HEK293 (cell line): ENCODE measurements around the gene CCDC77.

Source experiments
- CTCF ChIA-PET: fragments of 350-600 bp; formaldehyde crosslinking; extraction: SDS; loops from one replicate; lab custom pipeline; 2021; ENCODE audit warnings: antibody characterized with exemption; lab: Yijun Ruan, JAX
- POLR2A ChIA-PET: fragments of 300-600 bp; formaldehyde crosslinking; extraction: SDS; loops from one replicate; lab custom pipeline; 2020; ENCODE audit warnings: antibody characterized with exemption, inconsistent platforms; lab: Yijun Ruan, JAX
- H3K27ac ChIP-seq: fragments of 200-500 bp; sonication (Bioruptor generic); 2 replicates; pipeline ENCODE4 v1.5.1; 2014; ENCODE audit warnings: low read depth, low read length, control low read depth, inconsistent platforms; ENCODE audit errors: extremely low read depth
- H3K36me3 ChIP-seq, 2 experiments: fragments of 200-500 bp in 1 of 2; sonication (Bioruptor generic) in 1 of 2; 1 replicate in 1 of 2; 2 replicates in 1 of 2; pipeline ENCODE4 v1.5.1; 2014 to 2017; ENCODE audit warnings: inconsistent platforms in 2 of 2, low read length in 2 of 2; ENCODE audit not compliant: control insufficient read depth in 2 of 2, insufficient read depth in 1 of 2
- H3K4me1 ChIP-seq: fragments of 200-500 bp; sonication (Bioruptor generic); 2 replicates; pipeline ENCODE4 v1.5.1; 2014; ENCODE audit warnings: mild to moderate bottlenecking, low read length, inconsistent platforms; ENCODE audit not compliant: control insufficient read depth, insufficient read depth
- H3K4me3 ChIP-seq: 2 replicates; pipeline ENCODE4 v1.5.1; 2011; ENCODE audit warnings: low read depth, mild to moderate bottlenecking, control low read depth, low read length, moderate library complexity
- H3K9me3 ChIP-seq: fragments of 200-500 bp; sonication (Bioruptor generic); 2 replicates; pipeline ENCODE4 v1.5.1; 2014; ENCODE audit warnings: low read depth, low read length, inconsistent platforms; ENCODE audit not compliant: control insufficient read depth, insufficient read depth
- GFI1B ChIP-seq: fragments of 450-650 bp; formaldehyde crosslinking; IDR thresholded peaks from 2 replicates; pipeline ENCODE4 v1.5.1; 2016; ENCODE audit warnings: missing biosample characterization, missing genetic modification characterization
- GLIS2 ChIP-seq: fragments of 450-650 bp; formaldehyde crosslinking; IDR thresholded peaks from 2 replicates; pipeline ENCODE4 v1.5.1; 2016; ENCODE audit warnings: missing biosample characterization, missing genetic modification characterization
- MYNN ChIP-seq: fragments of 450-650 bp; formaldehyde crosslinking; IDR thresholded peaks from 2 replicates; pipeline ENCODE4 v1.5.1; 2016; ENCODE audit warnings: missing biosample characterization, missing genetic modification characterization, borderline replicate concordance
- MZF1 ChIP-seq: fragments of 450-650 bp; formaldehyde crosslinking; IDR thresholded peaks from 2 replicates; pipeline ENCODE4 v1.5.1; 2017; ENCODE audit warnings: missing biosample characterization, missing genetic modification characterization, borderline replicate concordance
- PRDM1 ChIP-seq: fragments of 450-650 bp; formaldehyde crosslinking; IDR thresholded peaks from 2 replicates; pipeline ENCODE4; 2016; ENCODE audit warnings: missing biosample characterization, missing genetic modification characterization
- ZBTB17 ChIP-seq: fragments of 450-650 bp; formaldehyde crosslinking; IDR thresholded peaks from 2 replicates; pipeline ENCODE4 v1.5.1; 2016; ENCODE audit warnings: missing biosample characterization, missing genetic modification characterization
- ZBTB20 ChIP-seq: fragments of 450-650 bp; formaldehyde crosslinking; IDR thresholded peaks from 2 replicates; pipeline ENCODE4 v1.5.1; 2016; ENCODE audit warnings: missing biosample characterization, missing genetic modification characterization
- ZFP3 ChIP-seq: fragments of 450-650 bp; formaldehyde crosslinking; IDR thresholded peaks from 2 replicates; pipeline ENCODE4 v1.5.1; 2016; ENCODE audit warnings: low read depth, missing biosample characterization, missing genetic modification characterization
- ZFP37 ChIP-seq: fragments of 450-650 bp; formaldehyde crosslinking; IDR thresholded peaks from 2 replicates; pipeline ENCODE4 v1.5.1; 2016; ENCODE audit warnings: missing biosample characterization, missing genetic modification characterization
- ZNF112 ChIP-seq: fragments of 450-650 bp; formaldehyde crosslinking; IDR thresholded peaks from 2 replicates; pipeline ENCODE4 v1.5.0; 2017; ENCODE audit warnings: missing biosample characterization, missing genetic modification characterization
- ZNF114 ChIP-seq: fragments of 450-650 bp; formaldehyde crosslinking; IDR thresholded peaks from 2 replicates; pipeline ENCODE4 v1.5.0; 2017; ENCODE audit warnings: missing biosample characterization, missing genetic modification characterization
- ZNF174 ChIP-seq: fragments of 450-650 bp; formaldehyde crosslinking; IDR thresholded peaks from 2 replicates; pipeline ENCODE4 v1.5.0; 2017; ENCODE audit warnings: missing biosample characterization, mild to moderate bottlenecking, missing genetic modification characterization
- ZNF175 ChIP-seq: fragments of 450-650 bp; formaldehyde crosslinking; IDR thresholded peaks from 2 replicates; pipeline ENCODE4 v1.5.1; 2016; ENCODE audit warnings: missing biosample characterization, missing genetic modification characterization
- ZNF184 ChIP-seq: fragments of 450-650 bp; IDR thresholded peaks from 2 replicates; pipeline ENCODE4 v1.5.1; 2018; ENCODE audit warnings: missing biosample characterization, mild to moderate bottlenecking, missing genetic modification characterization
- ZNF202 ChIP-seq: fragments of 450-650 bp; formaldehyde crosslinking; IDR thresholded peaks from 2 replicates; pipeline ENCODE4 v1.5.1; 2016; ENCODE audit warnings: missing biosample characterization, missing genetic modification characterization, borderline replicate concordance
- ZNF214 ChIP-seq: fragments of 450-650 bp; formaldehyde crosslinking; IDR thresholded peaks from 2 replicates; pipeline ENCODE4 v1.5.1; 2017; ENCODE audit warnings: missing biosample characterization, mild to moderate bottlenecking, missing genetic modification characterization, borderline replicate concordance
- ZNF248 ChIP-seq: fragments of 450-650 bp; formaldehyde crosslinking; IDR thresholded peaks from 2 replicates; pipeline ENCODE4 v1.5.1; 2017; ENCODE audit warnings: missing biosample characterization, missing genetic modification characterization
- ZNF404 ChIP-seq: fragments of 450-650 bp; formaldehyde crosslinking; IDR thresholded peaks from 2 replicates; pipeline ENCODE4 v1.5.1; 2017; ENCODE audit warnings: missing biosample characterization, missing genetic modification characterization
- ZNF416 ChIP-seq: fragments of 450-650 bp; formaldehyde crosslinking; IDR thresholded peaks from 2 replicates; pipeline ENCODE4 v1.5.1; 2016; ENCODE audit warnings: missing biosample characterization, missing genetic modification characterization
- ZNF530 ChIP-seq: fragments of 450-650 bp; formaldehyde crosslinking; IDR thresholded peaks from 2 replicates; pipeline ENCODE4 v1.5.1; 2016; ENCODE audit warnings: low read depth, missing biosample characterization, missing genetic modification characterization
- ZNF544 ChIP-seq: fragments of 450-650 bp; formaldehyde crosslinking; IDR thresholded peaks from 2 replicates; pipeline ENCODE4 v1.5.0; 2017; ENCODE audit warnings: missing biosample characterization, missing genetic modification characterization
- ZNF548 ChIP-seq: fragments of 450-650 bp; formaldehyde crosslinking; IDR thresholded peaks from 2 replicates; pipeline ENCODE4 v1.5.1; 2016; ENCODE audit warnings: missing biosample characterization, missing genetic modification characterization
- ZNF776 ChIP-seq: fragments of 450-650 bp; formaldehyde crosslinking; IDR thresholded peaks from 2 replicates; pipeline ENCODE4 v1.5.0; 2017; ENCODE audit warnings: missing biosample characterization, missing genetic modification characterization, borderline replicate concordance
- ZNF777 ChIP-seq: fragments of 450-650 bp; formaldehyde crosslinking; IDR thresholded peaks from 2 replicates; pipeline ENCODE4 v1.5.1; 2017; ENCODE audit warnings: missing biosample characterization, missing genetic modification characterization, borderline replicate concordance
- ZSCAN30 ChIP-seq: fragments of 450-650 bp; IDR thresholded peaks from 2 replicates; pipeline ENCODE4 v1.5.1; 2018; ENCODE audit warnings: missing biosample characterization, mild to moderate bottlenecking, missing genetic modification characterization, moderate library complexity
- TF ChIP-seq, protein P1 (sequence below): fragments of 450-650 bp; formaldehyde crosslinking; IDR thresholded peaks from 2 replicates; pipeline ENCODE4 v1.5.1; 2017; ENCODE audit warnings: missing biosample characterization, mild to moderate bottlenecking, missing genetic modification characterization, moderate library complexity
- TF ChIP-seq, protein P2 (sequence below): fragments of 450-650 bp; formaldehyde crosslinking; IDR thresholded peaks from 2 replicates; pipeline ENCODE4 v1.5.1; 2016; ENCODE audit warnings: missing biosample characterization, missing genetic modification characterization
- TF ChIP-seq, protein P3 (sequence below): fragments of 450-650 bp; formaldehyde crosslinking; IDR thresholded peaks from 2 replicates; pipeline ENCODE4 v1.5.1; 2016; ENCODE audit warnings: missing biosample characterization, missing genetic modification characterization
- TF ChIP-seq, protein P4 (sequence below): fragments of 450-650 bp; formaldehyde crosslinking; IDR thresholded peaks from 2 replicates; pipeline ENCODE4 v1.5.0; 2017; ENCODE audit warnings: missing biosample characterization, missing genetic modification characterization, borderline replicate concordance
- TF ChIP-seq, protein P5 (sequence below): fragments of 450-650 bp; formaldehyde crosslinking; IDR thresholded peaks from 2 replicates; pipeline ENCODE4 v1.5.1; 2017; ENCODE audit warnings: missing biosample characterization, missing genetic modification characterization

The CCDC77 gene

DNA sequence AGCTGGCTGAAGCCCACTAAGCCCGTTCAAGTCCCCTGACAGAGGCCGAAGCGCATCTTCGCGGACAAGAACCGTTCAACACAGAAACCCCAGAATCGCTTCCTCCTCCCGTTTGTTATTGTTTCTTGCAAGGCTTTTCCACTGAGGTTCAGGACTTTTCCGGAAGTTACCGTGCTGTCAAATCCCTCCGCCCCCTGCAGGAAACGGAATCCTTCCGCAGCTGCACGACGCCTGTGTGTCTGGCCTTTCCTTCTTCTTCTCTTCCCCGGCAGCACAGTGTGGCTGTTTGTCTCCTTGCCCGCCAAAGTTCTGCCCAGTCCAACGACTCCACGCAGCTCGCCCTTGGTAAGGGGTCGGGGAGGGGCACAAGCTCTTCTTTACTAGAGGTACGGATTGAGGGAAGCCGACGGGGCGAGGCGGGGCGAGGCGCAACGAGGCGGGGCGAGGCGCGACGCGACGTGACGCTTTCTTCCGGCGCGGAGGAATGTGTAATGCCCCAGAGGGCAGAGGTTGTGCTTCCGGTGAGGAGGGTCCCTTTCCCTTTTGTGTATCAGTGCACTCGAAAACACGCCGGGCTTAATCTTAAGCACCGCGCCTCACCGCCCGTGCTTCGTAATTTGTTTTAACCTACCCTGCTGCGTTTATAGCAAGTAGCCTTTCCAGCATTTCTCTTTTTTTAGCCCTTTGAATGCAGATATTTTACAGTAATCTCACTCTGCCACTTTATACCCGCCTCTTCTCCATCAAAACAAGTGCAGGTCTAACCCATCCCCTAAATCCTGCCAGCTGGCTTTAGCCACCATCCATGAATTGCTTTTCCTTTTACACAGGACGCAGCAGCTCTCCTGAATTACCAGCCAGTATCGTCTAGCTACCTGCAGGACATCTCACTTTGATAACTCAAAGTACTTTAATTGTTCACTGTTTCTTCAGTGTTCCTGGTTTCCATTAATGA, 12.0 kb upstream of the CCDC77 start, which contains the start of gene KDM5A (continued):
- TF ChIP-seq ZNF184 (tag by site-specific recombination) (0 out of 2 replicates have a peak, but pooled peaks have one; percentile 59), ZSCAN30 (tag by site-specific recombination) (peak; percentile 92), ZNF548 (tag by site-specific recombination) (no peak), ZBTB20 (tag by site-specific recombination) (peak; percentile 71), GFI1B (tag by site-specific recombination) (peak; percentile 42; the same call in 1 of the 2 replicates), ZNF530 (tag by site-specific recombination) (no peak), ZNF174 (no peak), ZNF777 (tag by site-specific recombination) (peak; percentile 100), ZNF776 (tag by site-specific recombination) (no peak), ZNF175 (no peak), ZNF544 (tag by site-specific recombination) (no peak), ZNF112 (no peak), MYNN (tag by site-specific recombination) (no peak), ZFP37 (peak; percentile 91), ZNF214 (no peak), ZBTB17 (tag by site-specific recombination) (peak; percentile 77), ZFP3 (tag by site-specific recombination) (no peak)
- TF ChIP-seq, protein P1, sequence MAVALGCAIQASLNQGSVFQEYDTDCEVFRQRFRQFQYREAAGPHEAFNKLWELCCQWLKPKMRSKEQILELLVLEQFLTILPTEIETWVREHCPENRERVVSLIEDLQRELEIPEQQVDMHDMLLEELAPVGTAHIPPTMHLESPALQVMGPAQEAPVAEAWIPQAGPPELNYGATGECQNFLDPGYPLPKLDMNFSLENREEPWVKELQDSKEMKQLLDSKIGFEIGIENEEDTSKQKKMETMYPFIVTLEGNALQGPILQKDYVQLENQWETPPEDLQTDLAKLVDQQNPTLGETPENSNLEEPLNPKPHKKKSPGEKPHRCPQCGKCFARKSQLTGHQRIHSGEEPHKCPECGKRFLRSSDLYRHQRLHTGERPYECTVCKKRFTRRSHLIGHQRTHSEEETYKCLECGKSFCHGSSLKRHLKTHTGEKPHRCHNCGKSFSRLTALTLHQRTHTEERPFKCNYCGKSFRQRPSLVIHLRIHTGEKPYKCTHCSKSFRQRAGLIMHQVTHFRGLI (tag by site-specific recombination): peak; percentile 59
- TF ChIP-seq, all 188 proteins: peak for 93

DNA sequence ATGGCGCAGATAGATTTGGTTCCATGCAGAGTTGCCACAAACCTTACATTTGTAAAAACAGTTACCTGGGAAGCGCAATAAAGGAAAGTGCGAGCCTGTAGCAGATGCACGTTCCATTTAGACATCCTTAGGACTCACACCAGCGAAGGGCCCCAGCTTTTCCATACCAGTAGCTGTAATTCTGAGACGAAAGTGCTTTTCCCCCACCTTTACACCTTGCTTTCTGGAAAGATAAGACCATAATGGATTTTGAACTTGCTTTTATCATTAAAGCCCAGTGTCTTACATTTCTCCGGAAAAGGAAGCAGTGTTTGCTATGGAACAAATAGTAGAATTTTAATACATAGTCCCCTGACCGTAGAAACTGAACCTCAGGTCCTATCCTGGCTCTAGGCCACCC, 616 bp upstream of the CCDC77 start:
- no peak overlapping the region for H3K27ac ChIP-seq
- CTCF ChIA-PET: interaction anchor here (0.6 to 2.2 kb wide), 7 partner anchors 10 to 146 kb away, joined by 3 to 17 read pairs (median 4); no protein-coding TSS in a partner anchor
- POLR2A ChIA-PET: interaction anchor here (0.6 to 1.9 kb wide), 6 partner anchors 11 to 131 kb away, joined by 3 to 36 read pairs (median 5); partner anchors contain the start of gene KDM5A
- TF ChIP-seq ZNF248 (tag by site-specific recombination) (no peak), GLIS2 (tag by site-specific recombination) (no peak), ZNF202 (no peak), ZNF114 (no peak), ZNF404 (tag by site-specific recombination) (no peak), PRDM1 (peak; percentile 50; the same call in 1 of the 2 replicates), ZNF416 (tag by site-specific recombination) (no peak), MZF1 (0 out of 2 replicates have a peak, but pooled peaks have one; percentile 29)
- TF ChIP-seq, protein P2, sequence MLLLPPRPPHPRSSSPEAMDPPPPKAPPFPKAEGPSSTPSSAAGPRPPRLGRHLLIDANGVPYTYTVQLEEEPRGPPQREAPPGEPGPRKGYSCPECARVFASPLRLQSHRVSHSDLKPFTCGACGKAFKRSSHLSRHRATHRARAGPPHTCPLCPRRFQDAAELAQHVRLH (tag by site-specific recombination): no peak
- TF ChIP-seq, protein P3, sequence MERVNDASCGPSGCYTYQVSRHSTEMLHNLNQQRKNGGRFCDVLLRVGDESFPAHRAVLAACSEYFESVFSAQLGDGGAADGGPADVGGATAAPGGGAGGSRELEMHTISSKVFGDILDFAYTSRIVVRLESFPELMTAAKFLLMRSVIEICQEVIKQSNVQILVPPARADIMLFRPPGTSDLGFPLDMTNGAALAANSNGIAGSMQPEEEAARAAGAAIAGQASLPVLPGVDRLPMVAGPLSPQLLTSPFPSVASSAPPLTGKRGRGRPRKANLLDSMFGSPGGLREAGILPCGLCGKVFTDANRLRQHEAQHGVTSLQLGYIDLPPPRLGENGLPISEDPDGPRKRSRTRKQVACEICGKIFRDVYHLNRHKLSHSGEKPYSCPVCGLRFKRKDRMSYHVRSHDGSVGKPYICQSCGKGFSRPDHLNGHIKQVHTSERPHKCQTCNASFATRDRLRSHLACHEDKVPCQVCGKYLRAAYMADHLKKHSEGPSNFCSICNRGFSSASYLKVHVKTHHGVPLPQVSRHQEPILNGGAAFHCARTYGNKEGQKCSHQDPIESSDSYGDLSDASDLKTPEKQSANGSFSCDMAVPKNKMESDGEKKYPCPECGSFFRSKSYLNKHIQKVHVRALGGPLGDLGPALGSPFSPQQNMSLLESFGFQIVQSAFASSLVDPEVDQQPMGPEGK (tag by site-specific recombination): no peak
- TF ChIP-seq, protein P4, sequence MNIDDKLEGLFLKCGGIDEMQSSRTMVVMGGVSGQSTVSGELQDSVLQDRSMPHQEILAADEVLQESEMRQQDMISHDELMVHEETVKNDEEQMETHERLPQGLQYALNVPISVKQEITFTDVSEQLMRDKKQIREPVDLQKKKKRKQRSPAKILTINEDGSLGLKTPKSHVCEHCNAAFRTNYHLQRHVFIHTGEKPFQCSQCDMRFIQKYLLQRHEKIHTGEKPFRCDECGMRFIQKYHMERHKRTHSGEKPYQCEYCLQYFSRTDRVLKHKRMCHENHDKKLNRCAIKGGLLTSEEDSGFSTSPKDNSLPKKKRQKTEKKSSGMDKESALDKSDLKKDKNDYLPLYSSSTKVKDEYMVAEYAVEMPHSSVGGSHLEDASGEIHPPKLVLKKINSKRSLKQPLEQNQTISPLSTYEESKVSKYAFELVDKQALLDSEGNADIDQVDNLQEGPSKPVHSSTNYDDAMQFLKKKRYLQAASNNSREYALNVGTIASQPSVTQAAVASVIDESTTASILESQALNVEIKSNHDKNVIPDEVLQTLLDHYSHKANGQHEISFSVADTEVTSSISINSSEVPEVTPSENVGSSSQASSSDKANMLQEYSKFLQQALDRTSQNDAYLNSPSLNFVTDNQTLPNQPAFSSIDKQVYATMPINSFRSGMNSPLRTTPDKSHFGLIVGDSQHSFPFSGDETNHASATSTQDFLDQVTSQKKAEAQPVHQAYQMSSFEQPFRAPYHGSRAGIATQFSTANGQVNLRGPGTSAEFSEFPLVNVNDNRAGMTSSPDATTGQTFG (tag by site-specific recombination): no peak
- TF ChIP-seq, protein P5, sequence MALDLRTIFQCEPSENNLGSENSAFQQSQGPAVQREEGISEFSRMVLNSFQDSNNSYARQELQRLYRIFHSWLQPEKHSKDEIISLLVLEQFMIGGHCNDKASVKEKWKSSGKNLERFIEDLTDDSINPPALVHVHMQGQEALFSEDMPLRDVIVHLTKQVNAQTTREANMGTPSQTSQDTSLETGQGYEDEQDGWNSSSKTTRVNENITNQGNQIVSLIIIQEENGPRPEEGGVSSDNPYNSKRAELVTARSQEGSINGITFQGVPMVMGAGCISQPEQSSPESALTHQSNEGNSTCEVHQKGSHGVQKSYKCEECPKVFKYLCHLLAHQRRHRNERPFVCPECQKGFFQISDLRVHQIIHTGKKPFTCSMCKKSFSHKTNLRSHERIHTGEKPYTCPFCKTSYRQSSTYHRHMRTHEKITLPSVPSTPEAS (tag by site-specific recombination): no peak

More for the DNA sequence above, 616 bp upstream of the CCDC77 start:
- Histone ChIP-seq H3K9me3 (no peaks in the 10 kb centered on the region), H3K4me1 (no peaks in the 10 kb centered on the region; the same call in 1 of the 2 replicates), H3K4me3 (peak overlapping the region; percentile 37), H3K36me3 (peaks cover under 1 to 10% of the 10 kb centered on the region in 2 experiments)
